Brain microvascular endothelial cell (primary cell): ENCODE data around the gene AMD1.

ENCODE experiments used
- DNase-seq: peaks from one replicate; pipeline ENCODE4 v3.0.0-alpha.2; 2020
- H3K27ac ChIP-seq: fragments of 250-450 bp; sonication (Bioruptor Pico); 2 replicates; pipeline ENCODE4 v1.5.1; 2020; ENCODE audit warnings: mild to moderate bottlenecking, moderate library complexity
- H3K27me3 ChIP-seq: fragments of 250-450 bp; sonication (Bioruptor Pico); replicated peaks from 2 replicates; pipeline ENCODE4 v1.5.1; 2020; ENCODE audit warnings: mild to moderate bottlenecking
- H3K36me3 ChIP-seq: fragments of 250-450 bp; sonication (Bioruptor Pico); replicated peaks from 2 replicates; pipeline ENCODE4 v1.5.1; 2020; ENCODE audit warnings: mild to moderate bottlenecking
- H3K4me3 ChIP-seq: 2 replicates; pipeline ENCODE4 v1.5.1; 2011; ENCODE audit warnings: low read depth, mild to moderate bottlenecking, control low read depth, low read length, moderate library complexity
- CTCF ChIP-seq: IDR thresholded peaks from 2 replicates; pipeline ENCODE4 v1.5.1; 2011; ENCODE audit warnings: low read depth, mild to moderate bottlenecking, moderate library complexity, low read length, control low read depth, inconsistent platforms; ENCODE audit errors: missing control alignments
- in situ Hi-C: cut with HindIII; loops from 2 replicates; pipeline ENCODE4 v1.10.0; 2017; ENCODE audit warnings: low sequenced_read_pairs, low pct_ligation_motif_present

AMD1 gene

GRCh38 chr6:110881546-110882273 is 7.1 kb downstream of the AMD1 start:
- in situ Hi-C loops: no loop called here
- H3K27ac ChIP-seq: no peak overlapping the region
- no peak for DNase-seq
- TF ChIP-seq CTCF: no peak
- H3K4me3 ChIP-seq: no peak overlapping the region
- H3K27me3 ChIP-seq: no peaks in the 10 kb centered on the region
- no peaks in the 10 kb centered on the region for H3K36me3 ChIP-seq

- in situ Hi-C loops: no loop called here
These were observed 7.7 kb downstream of the AMD1 start for GRCh38 chr6:110882274-110882619.

GRCh38 chr6:110882824-110883554 is 8.4 kb downstream of the AMD1 start:
- no peak for TF ChIP-seq CTCF
- no peaks in the 10 kb centered on the region for H3K27me3 ChIP-seq
- no peak for DNase-seq
- in situ Hi-C loops: no loop called here
- no peak overlapping the region for H3K4me3 ChIP-seq
- H3K36me3 ChIP-seq: no peaks in the 10 kb centered on the region
- no peak overlapping the region for H3K27ac ChIP-seq

More at GRCh38 chr6:110882274-110882619, 7.7 kb downstream of the AMD1 start:
- Histone ChIP-seq H3K4me3 (no peak overlapping the region), H3K36me3 (no peaks in the 10 kb centered on the region), H3K27me3 (no peaks in the 10 kb centered on the region), H3K27ac (no peak overlapping the region)
- no peak for DNase-seq
- TF ChIP-seq CTCF: no peak

GRCh38 chr6:110884321-110884720 is 9.7 kb downstream of the AMD1 start:
- Histone ChIP-seq H3K36me3 (no peaks in the 10 kb centered on the region), H3K4me3 (no peak overlapping the region), H3K27me3 (no peaks in the 10 kb centered on the region), H3K27ac (no peak overlapping the region)
- in situ Hi-C loops: no loop called here
- no peak for TF ChIP-seq CTCF
- DNase-seq: no peak

- in situ Hi-C loops: no loop called here
- no peak for DNase-seq
- TF ChIP-seq CTCF: no peak
- Histone ChIP-seq H3K27me3 (no peaks in the 10 kb centered on the region), H3K27ac (peak overlapping the region; percentile 5), H3K4me3 (no peak overlapping the region), H3K36me3 (peaks cover 3% of the 10 kb centered on the region)
These were observed 10.9 kb downstream of the AMD1 start for GRCh38 chr6:110885526-110885925.
